HG02678 (cell line): ENCODE results near the gene HDAC1.
A peak's percentile ranks its signal among the peaks of the same experiment; 100 is the strongest.

ENCODE experiments used
- ATAC-seq: cut with Tn5 transposase; IDR thresholded peaks from one replicate; pipeline ENCODE4 v1.9.1; 2021; ENCODE audit warnings: mild to moderate bottlenecking, moderate library complexity; ENCODE audit not compliant: unreplicated experiment

Gene HDAC1

GRCh38 chr1:32327204-32327603 is 35.3 kb downstream of the HDAC1 start:
- no peak for ATAC-seq

GRCh38 chr1:32329931-32330466 is 38.1 kb downstream of the HDAC1 start:
- ATAC-seq: no peak

- no peak for ATAC-seq
Observed at GRCh38 chr1:32330558-32331151, 38.8 kb downstream of the HDAC1 start.

GRCh38 chr1:32331549-32331948 is 39.7 kb downstream of the HDAC1 start:
- no peak for ATAC-seq

- no peak for ATAC-seq
Observed at GRCh38 chr1:32332290-32333079, 40.6 kb downstream of the HDAC1 start.

- no peak for ATAC-seq
Observed at GRCh38 chr1:32333251-32333963, 41.5 kb downstream of the HDAC1 start.

- ATAC-seq: no peak
Observed at GRCh38 chr1:32334274-32334861, 42.5 kb downstream of the HDAC1 start.

- peak; percentile 25 for ATAC-seq
Observed at GRCh38 chr1:32334864-32335534, 43.1 kb downstream of the HDAC1 start.

- ATAC-seq: peak; percentile 8
Observed at GRCh38 chr1:32335535-32335789, 43.6 kb downstream of the HDAC1 start.

- ATAC-seq: peak; percentile 53
Observed at GRCh38 chr1:32335790-32336590, 44.1 kb downstream of the HDAC1 start, which contains the start of gene MARCKSL1. Gene MARCKSL1, minus strand, starts transcription at chr1:32336233. Its CDS starts 200 bp downstream, at chr1:32336033.

GRCh38 chr1:32336591-32336932 is 44.7 kb downstream of the HDAC1 start:
- no peak for ATAC-seq

- ATAC-seq: no peak
Observed at GRCh38 chr1:32336963-32337675, 45.2 kb downstream of the HDAC1 start.

GRCh38 chr1:32337855-32338636 is 46.2 kb downstream of the HDAC1 start:
- no peak for ATAC-seq

- no peak for ATAC-seq
Observed at GRCh38 chr1:32338637-32339145, 46.8 kb downstream of the HDAC1 start.

- ATAC-seq: no peak
Observed at GRCh38 chr1:32339363-32339978, 47.6 kb downstream of the HDAC1 start.

- no peak for ATAC-seq
Observed at GRCh38 chr1:32341186-32341757, 49.4 kb downstream of the HDAC1 start.

GRCh38 chr1:32341971-32342370 is 50.1 kb downstream of the HDAC1 start:
- ATAC-seq: no peak

GRCh38 chr1:32342704-32343103 is 50.8 kb downstream of the HDAC1 start:
- ATAC-seq: no peak
